Dedifferentiated amniotic fluid mesenchymal stem cell (primary cell): ENCODE data around the gene FUOM.
"Not testable (repeated sequence)": the region's sequence is repeated elsewhere in the genome, so short reads cannot be mapped to it uniquely, and the experiment has no call there.

ENCODE experiments used
- DNase-seq: peaks from one replicate; pipeline ENCODE4 v3.0.0-alpha.2; 2016; ENCODE audit errors: extremely low spot score

The FUOM gene

DNA sequence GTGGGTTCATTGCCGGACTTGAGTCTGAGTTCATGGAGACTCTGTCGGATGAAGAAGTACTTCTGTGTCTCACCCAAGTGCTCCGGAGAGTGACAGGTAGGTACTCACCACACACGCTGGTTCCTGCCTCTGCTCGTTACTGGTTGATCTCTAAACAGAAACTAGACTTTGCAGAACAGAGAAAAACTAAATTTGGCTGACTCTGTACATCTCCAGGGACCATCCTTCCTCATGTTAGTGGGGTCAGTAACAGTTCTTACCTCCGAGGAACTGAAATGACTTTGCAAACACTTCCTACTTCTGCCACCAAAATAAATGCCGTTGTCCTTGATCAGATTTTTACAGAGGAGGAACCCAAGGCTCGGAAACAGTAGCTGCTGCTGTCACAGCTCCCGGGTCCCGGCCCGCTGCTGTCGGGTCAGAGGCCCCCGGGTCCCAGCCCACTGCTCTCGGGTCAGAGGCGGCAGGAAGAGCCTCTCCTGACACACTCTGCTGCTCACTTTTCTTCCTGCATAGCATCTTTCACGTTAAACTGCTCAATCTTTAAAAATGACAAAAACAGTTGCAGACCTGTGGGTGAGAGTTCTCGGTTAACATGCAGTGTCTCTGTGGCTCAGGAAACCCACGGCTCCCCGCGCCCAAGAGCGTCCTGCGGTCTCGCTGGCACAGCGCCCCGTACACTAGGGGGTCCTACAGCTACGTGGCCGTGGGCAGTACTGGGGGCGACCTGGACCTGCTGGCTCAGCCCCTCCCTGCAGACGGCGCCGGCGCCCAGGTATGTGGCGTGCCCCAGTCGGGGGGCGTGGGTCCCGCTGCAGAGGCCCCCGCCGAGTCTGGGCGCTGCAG lies 31.4 kb upstream of the FUOM start:
- DNase-seq, result no peak

DNA sequence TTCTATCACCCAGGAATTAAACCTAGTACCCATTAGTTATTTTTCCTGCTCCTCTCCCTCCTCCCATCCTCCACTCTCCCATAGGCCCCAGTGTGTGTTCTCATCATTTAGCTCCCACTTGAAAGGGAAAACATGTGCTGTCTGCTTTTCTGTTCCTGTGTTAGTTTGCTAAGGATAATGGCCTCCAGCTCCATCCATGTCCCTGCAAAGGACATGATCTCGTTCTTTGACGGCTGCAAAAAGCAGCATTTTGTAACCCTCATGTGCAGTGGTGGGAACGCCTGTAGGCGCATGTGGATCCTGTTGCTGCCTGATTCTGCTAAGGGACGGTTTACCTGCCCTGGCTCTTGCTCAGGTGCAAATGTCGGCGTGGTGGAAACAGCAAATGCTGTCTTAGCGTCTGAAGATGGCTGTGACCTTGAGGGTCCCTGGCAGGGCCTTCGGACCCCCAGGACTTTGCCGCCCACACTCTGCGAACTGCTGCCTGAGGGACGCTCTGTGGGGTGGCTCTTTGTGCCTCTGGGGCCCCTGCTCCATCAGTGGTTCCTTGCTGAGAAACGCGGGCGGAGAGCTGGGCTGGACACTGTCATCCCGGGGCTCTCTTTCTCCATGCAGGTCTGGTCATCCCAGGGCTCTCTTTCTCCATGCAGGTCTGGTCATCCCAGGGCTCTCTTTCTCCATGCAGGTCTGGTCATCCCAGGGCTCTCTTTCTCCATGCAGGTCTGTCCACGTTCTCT lies 30.6 kb upstream of the FUOM start:
- no peak for DNase-seq

DNA sequence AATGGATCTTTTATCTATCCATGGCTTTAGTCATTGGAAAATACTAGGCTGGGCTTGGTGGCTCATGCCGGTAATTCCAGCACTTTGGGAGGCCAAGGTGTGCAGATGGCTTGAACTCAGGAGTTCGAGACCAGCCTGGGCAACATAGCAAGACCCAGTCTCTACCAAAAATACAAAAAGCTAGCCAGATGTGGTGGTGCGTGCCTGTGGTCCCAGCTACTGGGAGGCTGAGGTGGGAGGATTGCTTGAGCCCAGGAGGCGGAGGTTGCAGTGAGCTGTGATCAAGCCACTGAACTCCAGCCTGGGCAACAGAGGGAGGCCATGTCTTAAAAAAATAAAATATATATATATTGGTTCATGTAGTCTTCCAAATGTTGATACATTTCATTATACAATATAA lies 29.1 kb upstream of the FUOM start:
- not testable (repeated sequence) for DNase-seq

DNA sequence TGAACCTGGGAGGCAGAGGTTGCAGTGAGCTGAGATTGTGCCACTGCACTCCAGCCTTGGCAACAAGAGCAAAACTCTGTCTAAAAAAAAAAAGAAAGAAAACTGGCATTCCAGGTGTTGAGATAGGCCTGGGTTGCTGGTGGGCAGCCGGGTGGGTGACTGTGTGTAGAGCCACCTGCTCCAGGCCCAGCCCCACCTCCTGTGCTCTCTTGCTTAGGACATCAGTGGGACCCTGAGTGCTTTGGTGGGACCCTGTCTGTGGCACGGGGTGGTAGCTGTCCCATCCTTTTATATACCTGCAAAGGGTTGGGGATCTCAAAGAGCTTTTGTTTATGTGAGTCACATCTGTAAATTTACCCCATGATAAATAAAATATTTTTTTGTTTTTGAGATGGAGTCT lies 27.4 kb upstream of the FUOM start:
- no peak for DNase-seq

DNA sequence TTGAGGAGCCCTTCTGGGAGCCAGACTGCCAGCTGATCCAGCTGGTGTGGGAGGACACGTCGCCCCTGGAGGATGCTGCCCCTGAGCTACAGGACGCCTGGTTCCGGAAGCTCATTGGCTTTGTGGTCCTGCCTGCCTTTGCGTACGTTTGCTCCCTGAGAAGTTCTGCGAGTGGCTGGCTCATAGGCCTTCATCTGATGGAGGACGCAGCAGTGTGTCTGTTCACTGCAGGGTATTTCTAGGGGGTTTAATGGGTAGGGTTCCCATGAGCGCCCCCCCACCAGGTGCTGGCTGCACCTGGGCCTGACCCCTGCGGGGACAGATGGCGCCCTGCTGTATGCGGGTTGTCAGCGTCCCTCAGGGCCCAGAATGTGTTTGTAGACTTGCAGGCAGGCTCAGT lies 26.3 kb upstream of the FUOM start:
- no peak for DNase-seq

DNA sequence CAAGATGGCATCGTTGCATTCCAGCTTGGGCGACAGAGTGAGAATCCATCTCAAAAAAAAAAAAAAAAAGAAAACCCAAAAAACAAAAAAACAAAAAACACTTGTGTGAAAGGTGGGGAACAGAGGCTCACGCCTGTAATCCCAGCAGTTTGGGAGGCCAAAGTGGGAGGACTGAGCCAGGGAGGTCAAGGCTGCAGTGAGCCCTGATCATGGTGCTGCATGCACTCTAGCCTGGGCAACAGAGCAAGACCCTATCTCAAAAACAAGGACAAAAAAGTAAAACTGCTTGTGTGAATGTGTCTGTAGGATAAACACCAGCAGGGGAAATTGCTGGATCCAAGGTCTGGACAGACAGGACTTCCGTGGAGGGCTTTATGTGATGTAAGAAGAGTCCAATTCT lies 25.7 kb upstream of the FUOM start:
- DNase-seq, result no peak

DNA sequence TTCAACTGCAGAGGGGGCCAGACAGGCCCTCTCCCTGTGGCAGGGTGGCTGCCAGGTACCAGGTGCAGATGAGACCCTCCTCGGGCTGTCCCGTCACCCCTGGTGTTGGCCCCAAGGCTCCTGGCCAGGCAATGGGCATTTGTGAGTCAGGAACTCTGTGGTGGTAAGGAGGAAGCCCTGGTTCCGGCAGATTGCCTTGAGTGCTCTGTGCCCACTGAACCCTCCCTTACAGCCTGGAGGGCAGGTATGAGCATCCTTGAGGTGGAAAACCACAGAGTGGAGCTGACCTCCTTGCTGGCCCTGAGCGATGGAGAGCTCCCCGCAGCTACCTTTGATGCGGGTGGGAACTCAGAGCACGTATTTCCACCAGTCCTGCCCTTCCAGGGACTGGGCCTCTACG lies 23.2 kb upstream of the FUOM start:
- no peak for DNase-seq

DNA sequence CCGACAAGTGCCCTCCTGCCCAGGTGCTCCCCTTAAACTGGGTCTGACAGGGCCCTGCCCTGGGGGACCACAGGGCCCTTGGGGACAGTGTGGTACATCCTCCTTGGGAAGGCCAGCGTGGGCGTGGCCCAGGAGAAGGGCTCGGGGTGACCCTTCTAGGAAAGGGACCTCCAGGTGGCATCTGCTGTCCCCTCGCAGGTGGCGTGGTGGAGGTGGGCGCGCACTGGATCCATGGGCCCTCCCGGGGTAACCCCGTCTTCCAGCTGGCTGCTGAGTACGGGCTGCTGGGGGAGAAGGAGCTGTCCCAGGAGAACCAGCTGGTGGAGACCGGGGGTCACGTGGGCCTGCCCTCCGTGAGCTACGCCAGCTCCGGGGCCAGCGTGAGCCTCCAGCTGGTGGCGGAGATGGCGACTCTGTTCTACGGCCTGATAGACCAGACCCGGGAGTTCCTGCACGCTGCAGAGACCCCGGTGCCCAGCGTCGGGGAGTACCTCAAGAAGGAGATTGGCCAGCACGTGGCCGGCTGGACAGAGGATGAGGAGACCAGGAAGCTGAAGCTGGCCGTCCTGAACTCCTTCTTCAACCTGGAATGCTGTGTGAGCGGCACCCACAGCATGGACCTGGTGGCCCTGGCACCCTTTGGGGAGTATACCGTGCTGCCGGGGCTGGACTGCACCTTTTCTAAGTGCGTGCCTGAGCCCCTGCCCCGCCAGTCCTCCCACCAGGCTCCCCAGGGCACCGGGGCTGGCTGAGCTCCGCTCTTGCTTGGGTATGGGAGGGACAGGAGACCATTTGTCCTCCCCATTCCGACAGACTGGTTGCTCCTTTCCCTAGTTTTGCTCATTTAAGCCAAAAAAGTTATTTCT lies 22.2 kb upstream of the FUOM start:
- no peak for DNase-seq

DNA sequence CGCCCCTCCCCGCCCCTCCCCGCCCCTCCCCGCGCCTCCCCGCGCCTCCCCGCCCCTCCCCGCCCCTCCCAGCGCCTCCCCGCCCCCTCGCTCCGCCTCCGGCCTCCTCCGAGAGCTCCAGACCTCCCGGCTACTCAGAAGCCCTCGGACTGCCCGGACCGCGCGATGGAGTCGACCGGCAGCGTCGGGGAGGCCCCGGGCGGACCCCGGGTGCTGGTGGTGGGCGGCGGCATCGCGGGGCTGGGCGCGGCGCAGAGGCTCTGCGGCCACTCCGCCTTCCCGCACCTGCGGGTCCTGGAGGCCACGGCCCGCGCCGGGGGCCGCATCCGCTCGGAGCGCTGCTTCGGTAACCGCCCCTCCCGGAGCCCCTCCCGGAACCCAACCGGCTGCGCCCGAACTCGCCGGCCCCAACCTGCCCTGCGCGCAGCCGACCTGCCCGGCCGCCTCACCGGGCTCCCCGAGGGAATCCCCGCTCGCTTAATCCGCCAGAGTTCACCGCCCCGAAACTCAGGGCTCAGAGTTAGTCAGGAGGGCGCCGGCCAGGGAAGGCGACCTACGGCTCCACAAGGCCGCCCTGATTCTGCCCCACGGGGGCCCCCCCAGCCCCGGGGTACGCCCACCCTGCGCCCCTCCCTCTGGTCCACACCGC lies 21.5 kb upstream of the FUOM start, which contains the start of gene PAOX:
TSS of gene PAOX (plus strand) at position 111 of the 649 bp plus-strand sequence. CDS start at position 166, 55 bp downstream.
- no peak for DNase-seq

DNA sequence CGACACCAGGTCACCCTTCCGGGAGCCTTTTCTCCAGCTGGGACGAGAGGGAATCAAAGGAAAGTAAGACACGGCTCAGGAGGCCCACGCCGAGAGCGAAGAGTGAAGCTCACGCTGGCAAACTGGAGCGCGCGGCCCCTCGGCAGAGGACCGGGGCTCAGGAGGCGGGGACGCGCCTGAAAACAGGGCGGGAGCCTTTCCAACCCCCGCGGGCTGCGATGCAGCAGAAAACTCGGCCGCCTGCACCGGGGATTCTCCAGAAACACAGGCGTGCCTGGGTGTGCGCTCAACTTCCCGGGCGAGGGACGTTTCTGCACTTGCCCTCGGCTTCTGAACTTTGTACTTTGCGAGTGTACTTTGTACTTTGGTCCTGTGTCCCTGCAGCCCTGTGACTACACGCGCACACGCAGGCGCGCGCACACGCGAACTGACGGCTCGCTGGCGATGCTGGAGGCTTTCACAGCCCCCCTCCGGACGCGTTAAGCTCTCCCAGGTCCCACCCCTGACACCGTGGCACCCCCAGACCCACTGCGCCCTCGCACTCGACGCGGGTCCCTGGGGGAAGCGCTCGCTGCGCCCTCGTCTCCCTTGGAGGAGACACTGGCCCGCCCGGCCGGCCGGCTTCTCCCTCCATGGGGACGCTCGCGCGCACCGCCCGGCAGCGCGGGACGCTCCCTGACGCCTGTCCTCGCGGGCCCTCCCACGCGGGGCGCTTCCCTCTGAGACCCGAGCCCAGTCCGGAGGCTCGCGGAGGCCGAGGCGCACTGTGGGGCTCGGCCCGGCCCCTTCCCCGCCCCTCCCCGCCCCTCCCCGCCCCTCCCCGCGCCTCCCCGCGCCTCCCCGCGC lies 20.7 kb upstream of the FUOM start:
- peak; percentile 22 for DNase-seq

DNA sequence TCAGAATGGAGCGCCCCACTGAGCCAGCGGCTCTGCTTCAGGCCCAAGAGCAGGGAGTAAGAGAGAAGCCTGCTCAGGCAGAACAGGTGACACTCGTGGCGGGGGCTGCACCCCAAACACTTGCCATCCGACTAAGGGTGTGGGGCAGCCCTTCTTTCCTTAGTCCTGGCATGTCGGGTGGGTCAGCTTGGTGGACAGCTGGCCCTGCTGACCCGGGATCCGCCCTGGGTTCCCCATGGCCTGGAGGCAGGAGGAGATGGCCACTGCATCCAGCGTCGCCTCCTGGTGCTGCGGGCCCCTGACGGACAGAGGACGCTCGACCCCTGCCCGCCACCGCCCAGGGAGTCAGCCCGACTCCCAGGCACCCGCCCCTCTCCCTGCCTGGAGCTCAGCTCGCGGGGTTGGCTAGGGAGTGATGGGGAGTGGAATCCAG lies 20.0 kb upstream of the FUOM start:
- no peak for DNase-seq

DNA sequence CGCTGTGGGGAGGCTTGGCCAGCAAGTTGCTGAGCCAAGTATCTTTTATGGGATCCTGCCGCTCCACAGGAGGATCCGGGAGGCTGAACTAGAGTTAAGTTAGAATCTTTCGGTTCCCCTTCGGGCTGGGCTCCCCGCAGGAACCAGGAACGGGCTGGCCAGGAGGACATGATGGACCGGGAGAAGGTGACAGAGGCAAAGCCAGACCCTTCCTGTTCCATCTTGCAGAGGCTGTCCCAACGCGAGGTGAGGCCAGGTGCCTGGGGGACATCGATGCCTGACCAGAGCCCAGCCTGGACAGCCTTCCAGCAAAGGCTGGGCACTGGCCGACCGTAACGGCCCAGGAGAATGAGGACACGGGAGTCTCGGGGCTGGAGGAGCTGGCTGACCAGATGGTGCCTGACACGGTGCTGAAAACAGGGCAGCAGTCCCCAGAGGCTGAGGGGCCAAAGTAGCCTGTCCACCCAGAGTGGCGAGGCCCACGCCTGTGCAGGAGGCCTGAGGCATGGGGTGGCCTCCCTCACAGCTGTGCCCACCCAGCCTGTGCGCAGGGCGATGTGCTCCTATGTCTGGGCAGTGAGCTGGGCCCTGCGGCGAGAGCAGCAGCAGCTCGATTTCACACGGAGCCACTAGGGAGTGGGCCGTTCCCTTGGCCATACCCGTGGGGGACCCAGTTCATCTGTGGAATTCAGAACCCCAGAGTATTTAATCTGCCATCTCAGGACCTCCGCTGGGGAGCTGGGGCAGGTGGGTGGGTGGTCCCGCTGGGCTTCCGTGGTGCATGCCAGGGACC lies 19.4 kb upstream of the FUOM start:
- no peak for DNase-seq

DNA sequence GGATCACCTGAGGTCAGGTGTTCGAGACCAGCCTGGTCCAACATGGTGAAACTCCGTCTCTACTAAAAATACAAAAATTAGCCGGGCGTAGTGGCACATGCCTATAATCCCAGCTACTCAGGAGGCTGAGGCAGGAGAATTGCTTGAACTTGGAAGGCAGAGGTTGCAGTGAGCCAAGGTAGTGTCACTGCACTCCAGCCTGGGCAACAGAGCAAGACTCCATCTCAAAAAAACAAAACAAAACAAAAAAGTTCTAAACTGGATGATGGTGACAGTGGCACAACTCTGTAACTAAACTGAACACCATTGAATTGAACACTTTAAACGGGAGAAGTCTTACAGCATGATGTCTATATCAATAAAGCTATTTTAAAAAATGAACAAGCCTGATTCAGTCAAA lies 18.4 kb upstream of the FUOM start:
- not testable (repeated sequence) for DNase-seq

DNA sequence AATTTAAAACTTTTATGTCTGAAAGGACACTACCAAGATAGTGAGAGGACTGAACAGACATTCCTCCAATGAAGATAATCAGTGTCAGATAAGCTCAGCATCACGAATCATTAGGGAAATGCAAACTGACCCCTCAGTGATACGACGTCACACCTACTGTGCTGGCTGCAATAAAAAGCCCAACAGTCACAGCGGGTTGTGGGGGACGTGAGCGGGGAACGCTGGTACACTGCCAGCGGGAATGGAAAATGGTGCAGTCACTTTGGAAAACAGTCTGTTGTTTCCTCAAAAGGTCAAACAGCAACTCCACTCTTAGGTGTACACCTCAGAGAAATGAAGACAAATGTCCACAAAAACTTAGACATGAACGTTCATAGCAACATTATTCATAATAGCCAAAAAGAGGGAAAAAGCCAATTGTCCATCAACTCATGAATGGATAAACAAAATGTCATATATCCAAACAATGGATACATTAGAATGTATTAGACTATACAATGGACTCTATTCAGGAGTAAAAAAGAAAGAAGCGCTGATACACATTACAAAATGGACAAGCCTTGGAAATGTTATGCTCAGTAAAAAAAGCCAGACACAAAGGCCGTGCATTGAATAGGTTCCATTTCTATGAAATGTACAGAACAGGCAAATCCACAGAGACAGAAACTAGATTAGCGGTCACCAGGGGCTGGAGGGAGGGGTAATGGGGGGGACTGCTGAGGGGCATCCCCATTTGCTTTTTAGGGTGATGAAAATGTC lies 17.7 kb upstream of the FUOM start:
- DNase-seq, result no peak

DNA sequence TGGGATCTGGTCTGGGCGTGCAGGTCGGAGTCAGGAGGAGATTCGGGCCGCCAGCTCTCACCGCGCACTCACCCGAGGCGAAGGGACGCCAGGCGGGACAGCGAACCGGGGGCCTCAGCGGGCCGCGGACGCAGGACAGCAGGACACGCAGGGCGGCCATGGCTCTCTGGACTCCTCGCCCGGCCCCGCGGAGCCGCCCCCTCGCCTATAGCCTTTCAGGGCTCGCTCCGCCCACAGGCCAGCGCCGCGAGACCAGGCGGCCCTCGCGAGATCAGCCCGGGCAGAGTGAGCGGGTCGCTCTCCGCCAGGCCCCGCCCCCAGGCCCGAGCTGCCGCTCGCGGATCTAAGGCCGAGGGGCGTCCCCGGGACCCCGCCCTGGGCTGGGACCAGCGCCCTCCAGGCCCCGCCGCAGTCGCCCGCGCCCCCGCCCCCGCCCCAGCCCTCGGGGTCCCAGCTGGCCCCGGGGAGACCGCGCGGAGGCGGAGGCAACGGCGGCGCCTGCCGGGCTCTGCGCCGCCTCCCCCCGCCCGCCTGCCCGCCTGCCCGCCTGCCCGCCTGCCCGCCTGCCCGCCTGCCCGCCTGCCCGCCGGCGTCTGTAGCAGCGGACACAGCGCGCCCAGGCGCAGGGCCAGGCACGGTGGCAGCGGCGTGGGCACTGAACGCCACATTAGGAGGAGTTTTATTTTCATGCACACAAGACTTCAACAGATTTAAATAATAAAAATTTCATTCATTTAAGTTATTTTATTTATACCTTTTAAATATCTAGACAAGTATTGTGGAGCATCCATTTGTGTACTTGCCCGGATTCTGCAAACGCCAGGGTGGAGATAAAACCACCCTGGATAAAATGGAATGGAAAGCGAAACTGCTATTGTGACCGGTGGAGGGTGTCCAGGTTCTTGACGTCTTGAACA lies 15.6 kb upstream of the FUOM start, which contains the start of gene ECHS1:
TSS of gene ECHS1 (minus strand) at position 181 of the 917 bp plus-strand sequence. CDS start at position 160, 21 bp downstream.
- peak; percentile 86 for DNase-seq

DNA sequence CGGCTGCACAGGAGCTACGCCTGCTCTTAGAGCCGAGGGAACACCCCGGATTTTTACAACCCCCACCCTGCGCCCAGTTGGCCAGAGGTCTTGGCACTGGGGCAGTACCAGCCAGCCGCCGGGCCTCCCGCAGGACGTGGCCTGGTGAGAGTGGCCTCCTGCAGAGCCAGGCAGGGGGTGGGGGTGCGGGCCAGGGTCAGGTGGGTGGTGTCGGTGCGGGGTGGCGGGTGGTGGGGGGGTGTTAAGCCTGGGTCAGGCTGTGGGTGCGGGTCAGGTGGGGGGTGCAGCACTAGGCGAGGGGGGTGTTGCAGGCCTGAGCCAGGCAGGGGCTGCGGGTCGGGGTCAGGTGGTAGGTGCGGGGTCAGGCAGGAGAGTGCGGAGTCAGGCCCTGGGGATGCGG lies 14.7 kb upstream of the FUOM start:
- no peak for DNase-seq

DNA sequence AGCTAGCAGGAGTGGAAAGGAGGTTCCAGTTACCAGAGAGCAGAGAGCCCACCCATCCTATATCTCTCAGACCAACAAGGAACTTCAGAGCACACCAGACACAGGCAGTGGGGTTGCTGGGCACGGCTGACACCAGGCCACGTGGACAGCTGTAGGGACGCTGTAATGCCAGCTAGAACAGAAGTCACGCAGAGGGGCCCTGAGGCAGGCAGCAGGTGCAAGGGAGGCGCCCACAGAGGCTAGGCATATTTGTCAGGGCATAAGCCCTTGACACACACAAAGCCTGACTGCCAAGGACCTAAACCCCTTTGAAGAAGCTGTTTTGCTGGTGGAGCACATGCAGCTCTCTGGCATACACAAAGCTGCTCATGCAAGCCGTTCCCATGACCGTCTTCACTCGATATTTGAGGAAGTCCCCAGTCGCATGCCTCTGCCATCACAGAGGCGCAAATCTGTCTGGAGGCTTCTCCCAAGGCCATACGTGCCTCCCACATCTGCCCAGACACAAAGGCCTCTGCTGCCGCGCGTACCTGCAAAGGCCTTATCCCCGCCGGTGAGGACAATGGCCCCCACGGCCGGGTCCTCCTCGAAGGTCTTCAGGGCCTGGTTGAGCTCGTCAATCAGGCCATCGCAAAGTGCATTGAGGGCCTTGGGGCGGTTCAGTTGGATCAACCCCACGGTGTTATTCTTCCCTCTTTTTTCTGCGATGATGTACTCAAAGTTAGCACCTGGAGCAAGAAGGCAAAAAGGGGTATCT lies 12.4 kb upstream of the FUOM start:
- no peak for DNase-seq
